GM10248 (cell line): ENCODE measurements around the gene CCDC3.

Source experiments
- CTCF ChIA-PET: fragments of 300-600 bp; sonication (Branson Sonifier 250); formaldehyde crosslinking; extraction: SDS; loops from one replicate; lab custom pipeline; 2021; ENCODE audit warnings: antibody characterized with exemption; lab: Yijun Ruan, JAX
- POLR2A ChIA-PET: fragments of 350-650 bp; sonication (Branson Sonifier 250); formaldehyde crosslinking; extraction: SDS; loops from one replicate; lab custom pipeline; 2020; ENCODE audit warnings: antibody characterized with exemption; lab: Yijun Ruan, JAX
- DNase-seq: peaks from one replicate; pipeline ENCODE4 v3.0.0; 2012; ENCODE audit errors: extremely low spot score
- CTCF ChIP-seq: IDR thresholded peaks from 2 replicates; pipeline ENCODE4 v1.5.1; 2012; ENCODE audit warnings: mild to moderate bottlenecking, low read depth; ENCODE audit errors: extremely low read depth, missing control alignments, control extremely low read depth

The CCDC3 gene

DNA sequence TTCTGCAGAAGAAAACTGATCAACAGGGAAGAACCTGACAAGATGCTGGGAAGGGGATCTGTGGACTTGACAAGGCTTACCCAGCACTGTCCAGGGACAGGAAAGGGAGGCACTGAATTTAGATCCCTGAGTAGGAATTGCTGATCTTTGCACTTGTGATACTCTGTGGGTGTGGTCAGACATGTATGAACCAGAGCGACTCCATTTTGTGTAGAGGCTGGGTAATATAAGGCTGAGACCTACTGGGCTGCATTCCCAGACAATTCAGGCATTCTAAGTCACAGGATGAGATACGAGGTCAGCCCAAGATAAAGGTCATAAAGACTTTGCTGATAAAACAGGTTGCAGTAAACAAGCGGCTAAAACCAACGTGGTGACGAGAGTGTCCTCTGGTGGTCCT is 60.7 kb downstream of the CCDC3 start:
- ChIA-PET POLR2A (no interaction called here), CTCF (no interaction called here)
- no peak for DNase-seq
- TF ChIP-seq CTCF: no peak

DNA sequence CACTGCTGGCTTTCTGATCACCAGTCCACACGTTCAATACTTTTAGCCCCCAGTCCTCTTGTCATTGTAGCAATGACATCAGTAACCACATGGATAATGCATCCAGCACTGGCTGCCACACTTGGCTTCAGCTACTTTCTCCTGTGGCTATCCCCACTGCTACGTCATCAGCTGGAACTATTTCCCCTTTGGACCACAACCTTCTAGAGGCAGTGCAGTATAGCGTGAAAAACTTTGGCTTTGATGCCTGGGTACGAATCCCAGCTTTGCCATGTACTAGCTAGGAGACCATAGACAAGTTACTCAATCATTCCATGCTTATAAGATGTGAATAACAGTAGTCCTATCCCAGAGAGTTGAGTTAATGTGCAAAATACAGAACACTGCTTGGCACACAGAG is 63.2 kb downstream of the CCDC3 start:
- POLR2A ChIA-PET: no interaction called here
- no peak for DNase-seq
- CTCF ChIA-PET: interaction anchor here (1.1 to 1.2 kb wide), 2 partner anchors 36 to 1155 kb away, joined by 3 read pairs; no protein-coding TSS in a partner anchor
- no peak for TF ChIP-seq CTCF

GRCh38 chr10:12937527-12937926 is 64.0 kb downstream of the CCDC3 start:
- no peak for TF ChIP-seq CTCF
- CTCF ChIA-PET: interaction anchor here (1.1 to 1.2 kb wide), 2 partner anchors 10 to 36 kb away, joined by 3 read pairs; no protein-coding TSS in a partner anchor
- DNase-seq: no peak
- POLR2A ChIA-PET: no interaction called here

GRCh38 chr10:12934777-12935176 is 66.7 kb downstream of the CCDC3 start:
- TF ChIP-seq CTCF: no peak
- no peak for DNase-seq
- ChIA-PET POLR2A (no interaction called here), CTCF (no interaction called here)

DNA sequence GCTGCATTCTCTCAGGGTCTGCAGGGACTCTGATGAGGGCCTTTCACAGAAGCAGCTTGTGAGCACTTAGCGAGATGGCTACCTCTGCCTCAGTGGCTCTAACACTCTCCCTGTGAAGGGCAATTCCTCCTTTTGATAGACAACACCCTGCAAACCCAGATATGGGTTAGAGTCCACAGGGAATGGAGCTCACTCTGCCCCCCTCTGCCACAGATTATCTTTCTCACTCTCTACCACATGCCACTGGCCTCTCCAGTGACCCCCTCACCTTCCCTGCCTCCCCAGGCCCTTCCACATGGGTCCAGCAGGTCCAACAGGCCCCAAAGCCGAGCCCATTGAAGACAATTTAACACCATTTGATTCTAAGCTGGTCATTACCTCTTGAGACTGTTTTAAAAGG is 72.1 kb downstream of the CCDC3 start:
- CTCF ChIA-PET: interaction anchor here (1.2 to 1.4 kb wide), 2 partner anchors 10 to 27 kb away, joined by 3 to 4 read pairs; no protein-coding TSS in a partner anchor
- no peak for TF ChIP-seq CTCF
- POLR2A ChIA-PET: no interaction called here
- DNase-seq: no peak

- no peak for TF ChIP-seq CTCF
- POLR2A ChIA-PET: no interaction called here
- no peak for DNase-seq
- CTCF ChIA-PET: no interaction called here
Measured at GRCh38 chr10:12928571-12928970, 72.9 kb downstream of the CCDC3 start.
